SK-N-SH (cell line): ENCODE measurements around the gene COL25A1. TPM values are rescaled to one million over a fixed set of nuclear protein-coding genes. Genes with fewer than 3 reads are reported as not detected.

Source experiments
- CTCF ChIA-PET: fragments of 300-600, 350-600 bp; formaldehyde crosslinking; extraction: SDS; loops from one replicate; lab custom pipeline; 2021; lab: Yijun Ruan, JAX
- POLR2A ChIA-PET: fragments of 350-600 bp; sonication (Branson Sonifier 250); formaldehyde crosslinking; extraction: SDS; loops from one replicate; lab custom pipeline; 2020; ENCODE audit warnings: antibody characterized with exemption, inconsistent platforms; lab: Yijun Ruan, JAX
- DNase-seq: peaks from one replicate; pipeline ENCODE4 v3.0.0; 2012
- H2AFZ ChIP-seq: fragments of 200-600 bp; sonication (generic); 2 replicates; pipeline ENCODE4 v1.8.1; 2016; ENCODE audit warnings: antibody characterized with exemption, mild to moderate bottlenecking, low read depth
- H3F3A ChIP-seq: fragments of 200-600 bp; sonication (generic); replicated peaks from 2 replicates; pipeline ENCODE3; 2016; ENCODE audit warnings: antibody characterized with exemption, mild to moderate bottlenecking; ENCODE audit not compliant: insufficient read depth
- H3K27ac ChIP-seq, 2 experiments: fragments of 200-500 bp in 1 of 2; fragments of 200-600 bp in 1 of 2; sonication (Bioruptor generic) in 1 of 2; sonication (generic), shearing (Covaris generic) in 1 of 2; 2 replicates each; pipeline versions ENCODE4 v1.5.1 to v1.6.1; 2014 to 2016; ENCODE audit warnings: low read depth in 2 of 2, inconsistent platforms in 1 of 2, low read length in 1 of 2, mild to moderate bottlenecking in 1 of 2, mixed read lengths in 1 of 2
- H3K27me3 ChIP-seq: fragments of 200-600 bp; sonication (generic), shearing (Covaris generic); 2 replicates; pipeline ENCODE4 v1.6.1; 2016; ENCODE audit warnings: mixed run types; ENCODE audit not compliant: insufficient read depth
- H3K36me3 ChIP-seq, 2 experiments: fragments of 200-500 bp in 1 of 2; fragments of 200-600 bp in 1 of 2; sonication (Bioruptor generic) in 1 of 2; sonication (generic) in 1 of 2; replicated peaks in 1 of 2; 2 replicates each; pipeline versions ENCODE3 to v1.5.1; 2014 to 2016; ENCODE audit warnings: low read length in 1 of 2, mild to moderate bottlenecking in 1 of 2; ENCODE audit not compliant: insufficient read depth in 2 of 2, control insufficient read depth in 1 of 2
- H3K4me1 ChIP-seq, 2 experiments: fragments of 200-500 bp in 1 of 2; fragments of 200-600 bp in 1 of 2; sonication (Bioruptor generic) in 1 of 2; sonication (generic), shearing (Covaris generic) in 1 of 2; 2 replicates each; pipeline versions ENCODE4 v1.5.1 to v1.6.1; 2014 to 2016; ENCODE audit warnings: low read depth in 1 of 2, low read length in 1 of 2, mixed run types in 1 of 2; ENCODE audit not compliant: insufficient read depth in 2 of 2, control insufficient read depth in 1 of 2
- H3K4me2 ChIP-seq: fragments of 200-600 bp; sonication (generic), shearing (Covaris generic); 2 replicates; pipeline ENCODE4 v1.6.1; 2017; ENCODE audit warnings: mixed run types
- H3K4me3 ChIP-seq, 2 experiments: fragments of 200-500 bp in 1 of 2; fragments of 200-600 bp in 1 of 2; sonication (Bioruptor generic) in 1 of 2; sonication (generic), shearing (Covaris generic) in 1 of 2; 2 replicates each; pipeline versions ENCODE4 v1.5.1 to v1.8.1; 2014 to 2016; ENCODE audit warnings: low read depth in 2 of 2, inconsistent platforms in 1 of 2, low read length in 1 of 2, mild to moderate bottlenecking in 1 of 2, mixed read lengths in 1 of 2, moderate library complexity in 1 of 2
- H3K79me2 ChIP-seq: fragments of 200-600 bp; sonication (generic); 2 replicates; pipeline ENCODE4 v1.8.1; 2017; ENCODE audit warnings: mild to moderate bottlenecking; ENCODE audit not compliant: insufficient read depth
- H3K9ac ChIP-seq: fragments of 200-600 bp; sonication (generic); 2 replicates; pipeline ENCODE4 v1.6.1; 2017; ENCODE audit warnings: mixed run types
- H3K9me2 ChIP-seq: fragments of 200-600 bp; sonication (generic); 2 replicates; pipeline ENCODE4 v1.6.1; 2017; ENCODE audit warnings: mixed run types
- H3K9me3 ChIP-seq: fragments of 200-600 bp; sonication (generic); 2 replicates; pipeline ENCODE4 v1.6.1; 2017; ENCODE audit warnings: mixed run types, mild to moderate bottlenecking, moderate library complexity
- H4K20me1 ChIP-seq: fragments of 200-600 bp; sonication (generic); 2 replicates; pipeline ENCODE4 v1.6.1; 2017; ENCODE audit warnings: mild to moderate bottlenecking, mixed run types; ENCODE audit not compliant: insufficient read depth
- CHD2 ChIP-seq: fragments of 150-350 bp; IDR thresholded peaks from 2 replicates; pipeline ENCODE4 v1.6.1; 2018; ENCODE audit warnings: low read length; ENCODE audit not compliant: partially characterized antibody
- ELF1 ChIP-seq: IDR thresholded peaks from 2 replicates; pipeline ENCODE4 v1.4.0; 2012
- FOXJ3 ChIP-seq: sonication (generic); formaldehyde crosslinking; IDR thresholded peaks from 2 replicates; pipeline ENCODE4 v1.5.1; 2020; ENCODE audit warnings: mild to moderate bottlenecking, missing genetic modification reagents
- FOXM1 ChIP-seq: IDR thresholded peaks from 2 replicates; pipeline ENCODE4 v1.4.0; 2012; ENCODE audit warnings: low read depth, mild to moderate bottlenecking
- GABPA ChIP-seq: IDR thresholded peaks from 2 replicates; pipeline ENCODE4 v1.4.0; 2012; ENCODE audit warnings: low read depth, mild to moderate bottlenecking
- GATA2 ChIP-seq: sonication (generic); formaldehyde crosslinking; IDR thresholded peaks from 2 replicates; pipeline ENCODE4 v1.5.0; 2020; ENCODE audit warnings: mild to moderate bottlenecking, missing genetic modification reagents
- JUND ChIP-seq: IDR thresholded peaks from 2 replicates; pipeline ENCODE4 v1.4.0; 2012
- RCOR1 ChIP-seq: fragments of 150-350 bp; IDR thresholded peaks from 2 replicates; pipeline ENCODE4 v1.6.1; 2017; ENCODE audit warnings: antibody characterized with exemption, low read length
- RXRA ChIP-seq: IDR thresholded peaks from 2 replicates; pipeline ENCODE4 v1.4.0; 2012; ENCODE audit warnings: low read depth, mild to moderate bottlenecking, borderline replicate concordance
- TAF1 ChIP-seq: IDR thresholded peaks from 2 replicates; pipeline ENCODE4 v1.6.1; 2012; ENCODE audit warnings: low read depth, mild to moderate bottlenecking, low read length, moderate library complexity, borderline replicate concordance
- TCF12 ChIP-seq: IDR thresholded peaks from 2 replicates; pipeline ENCODE4 v1.4.0; 2012
- USF1 ChIP-seq: IDR thresholded peaks from 2 replicates; pipeline ENCODE4 v1.4.0; 2012; ENCODE audit warnings: low read depth, borderline replicate concordance
- USF2 ChIP-seq: fragments of 150-350 bp; IDR thresholded peaks from 2 replicates; pipeline ENCODE4 v1.6.1; 2017; ENCODE audit warnings: antibody characterized with exemption, low read length, low read depth, borderline replicate concordance
- WGBS: methylation state at CpG from one replicate; pipeline ENCODE4 v1.1.6; 2017; ENCODE audit warnings: low lambda C conversion rate; 5-methylcytosine and 5-hydroxymethylcytosine counted together
- polyA plus RNA-seq, 3 experiments: library from polyadenylated mRNA; depleted of rRNA; stranded (reverse); fragments of >200 nt; gene quantifications; 2 replicates each; pipeline ENCODE4 v1.2.3, GENCODE V29; 2012
- TF ChIP-seq, protein P1 (sequence below): fragments of 200-600 bp; sonication (generic); IDR thresholded peaks from 2 replicates; pipeline ENCODE4 v1.6.1; 2017; ENCODE audit warnings: antibody characterized with exemption, mild to moderate bottlenecking, moderate library complexity

Gene COL25A1
- polyA plus RNA-seq, 1 of the 3 experiments (the other 2 are of a cell fraction), result not detected

- TF ChIP-seq RXRA (no peak), ELF1 (no peak), JUND (no peak), FOXJ3 (no peak), RCOR1 (no peak)
Observed at GRCh38 chr4:108881190-108881589, 421.3 kb downstream of the COL25A1 start (continued).

DNA sequence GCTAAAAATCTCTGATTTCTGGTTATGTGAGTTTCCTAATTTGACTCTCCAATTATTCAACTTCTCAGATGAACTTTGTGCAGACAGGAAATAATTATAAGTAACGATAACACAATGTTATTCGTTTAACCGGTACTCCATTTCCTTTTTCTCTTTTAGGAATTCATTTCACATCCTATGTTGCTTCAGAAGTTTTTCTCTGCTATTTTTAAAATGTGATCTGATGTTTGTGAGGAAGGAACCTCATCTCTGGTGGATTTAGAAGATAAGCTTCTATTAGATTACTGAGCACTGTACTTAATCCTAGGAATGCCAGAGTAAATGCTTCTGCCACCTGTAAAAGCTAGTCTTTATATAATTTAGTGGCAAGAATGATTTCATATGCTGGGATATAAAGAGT is 423.7 kb downstream of the COL25A1 start:
- Histone ChIP-seq H3K4me3 (no peak overlapping the region), H3K4me1 (peaks cover 0 to 47% of the 10 kb centered on the region in 2 experiments; a peak in 3 of 4 replicates), H3K79me2 (no peaks in the 10 kb centered on the region), H3K9me3 (no peaks in the 10 kb centered on the region), H4K20me1 (no peaks in the 10 kb centered on the region), H2AFZ (no peak overlapping the region; the same call in 1 of the 2 replicates), H3K9me2 (no peaks in the 10 kb centered on the region), H3K36me3 (no peaks in the 10 kb centered on the region), H3F3A (peaks cover 6% of the 10 kb centered on the region), H3K4me2 (no peak overlapping the region; the same call in 1 of the 2 replicates), H3K27me3 (no peaks in the 10 kb centered on the region), H3K9ac (no peak overlapping the region), H3K27ac (no peak overlapping the region)
- ChIA-PET POLR2A (no interaction called here), CTCF (no interaction called here)
- WGBS, result 10% methylated on average over 3 of the region's 3 CpGs
- TF ChIP-seq CHD2 (no peak), GATA2 (CRISPR knock-in tag) (no peak), USF2 (no peak), TAF1 (no peak), FOXM1 (no peak), GABPA (no peak)
- no peak for DNase-seq

GRCh38 chr4:108877821-108878220 is 424.6 kb downstream of the COL25A1 start:
- 59% methylated on average over 2 of the region's 2 CpGs for WGBS

More at GRCh38 chr4:108877821-108878220, 424.6 kb downstream of the COL25A1 start:
- Histone ChIP-seq H3K36me3 (no peaks in the 10 kb centered on the region), H3K4me2 (no peak overlapping the region), H4K20me1 (no peaks in the 10 kb centered on the region), H3K27ac (no peak overlapping the region), H3K9ac (no peak overlapping the region), H3K4me3 (no peak overlapping the region), H3K9me2 (no peaks in the 10 kb centered on the region), H3K79me2 (no peaks in the 10 kb centered on the region), H3K27me3 (no peaks in the 10 kb centered on the region), H3K4me1 (peaks cover 0 to 41% of the 10 kb centered on the region in 2 experiments; a peak in 3 of 4 replicates), H3F3A (peaks cover 6% of the 10 kb centered on the region), H3K9me3 (no peaks in the 10 kb centered on the region), H2AFZ (no peak overlapping the region)
- TF ChIP-seq USF1, result no peak
- TF ChIP-seq TCF12, result no peak
- TF ChIP-seq, protein P1, sequence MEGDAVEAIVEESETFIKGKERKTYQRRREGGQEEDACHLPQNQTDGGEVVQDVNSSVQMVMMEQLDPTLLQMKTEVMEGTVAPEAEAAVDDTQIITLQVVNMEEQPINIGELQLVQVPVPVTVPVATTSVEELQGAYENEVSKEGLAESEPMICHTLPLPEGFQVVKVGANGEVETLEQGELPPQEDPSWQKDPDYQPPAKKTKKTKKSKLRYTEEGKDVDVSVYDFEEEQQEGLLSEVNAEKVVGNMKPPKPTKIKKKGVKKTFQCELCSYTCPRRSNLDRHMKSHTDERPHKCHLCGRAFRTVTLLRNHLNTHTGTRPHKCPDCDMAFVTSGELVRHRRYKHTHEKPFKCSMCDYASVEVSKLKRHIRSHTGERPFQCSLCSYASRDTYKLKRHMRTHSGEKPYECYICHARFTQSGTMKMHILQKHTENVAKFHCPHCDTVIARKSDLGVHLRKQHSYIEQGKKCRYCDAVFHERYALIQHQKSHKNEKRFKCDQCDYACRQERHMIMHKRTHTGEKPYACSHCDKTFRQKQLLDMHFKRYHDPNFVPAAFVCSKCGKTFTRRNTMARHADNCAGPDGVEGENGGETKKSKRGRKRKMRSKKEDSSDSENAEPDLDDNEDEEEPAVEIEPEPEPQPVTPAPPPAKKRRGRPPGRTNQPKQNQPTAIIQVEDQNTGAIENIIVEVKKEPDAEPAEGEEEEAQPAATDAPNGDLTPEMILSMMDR, result no peak
- CTCF ChIA-PET, result no interaction called here
- POLR2A ChIA-PET, result no interaction called here
- no peak for DNase-seq
